IPS DF 4.7 (cell line): ENCODE data around the gene KAT6B.

Source experiments
- DNase-seq: peaks from one replicate; pipeline ENCODE4 v3.0.0-alpha.2; 2013; ENCODE audit warnings: low spot score; ENCODE audit errors: extremely low read depth

The KAT6B gene

GRCh38 chr10:74823791-74824183, 2.6 kb upstream of the KAT6B start:
- no peak for DNase-seq

- DNase-seq: no peak
These were observed 2.1 kb upstream of the KAT6B start for GRCh38 chr10:74824184-74824899.

- DNase-seq: no peak
These were observed 1.5 kb upstream of the KAT6B start for GRCh38 chr10:74824900-74825370.

- no peak for DNase-seq
These were observed 844 bp upstream of the KAT6B start for GRCh38 chr10:74825371-74826141.

- no peak for DNase-seq
These were observed 643 bp downstream of the KAT6B start for GRCh38 chr10:74827045-74827441.

GRCh38 chr10:74827694-74828093, 1.3 kb downstream of the KAT6B start:
- DNase-seq: no peak

- no peak for DNase-seq
These were observed 2.5 kb downstream of the KAT6B start for GRCh38 chr10:74828946-74829345.

- DNase-seq: no peak
These were observed 5.2 kb downstream of the KAT6B start for GRCh38 chr10:74831518-74832120.

GRCh38 chr10:74835963-74836362, 9.6 kb downstream of the KAT6B start:
- DNase-seq: no peak

GRCh38 chr10:74836877-74837276, 10.5 kb downstream of the KAT6B start:
- no peak for DNase-seq

GRCh38 chr10:74837743-74838142, 11.3 kb downstream of the KAT6B start:
- no peak for DNase-seq

- no peak for DNase-seq
These were observed 13.3 kb downstream of the KAT6B start for GRCh38 chr10:74839708-74840107.

GRCh38 chr10:74841265-74841973, 15.0 kb downstream of the KAT6B start:
- no peak for DNase-seq

- no peak for DNase-seq
These were observed 16.0 kb downstream of the KAT6B start for GRCh38 chr10:74842301-74842954.

GRCh38 chr10:74846958-74847357, 20.6 kb downstream of the KAT6B start:
- no peak for DNase-seq

GRCh38 chr10:74851831-74852230, 25.4 kb downstream of the KAT6B start:
- DNase-seq: no peak

- no peak for DNase-seq
These were observed 26.0 kb downstream of the KAT6B start for GRCh38 chr10:74852381-74852780.

GRCh38 chr10:74854610-74855009, 28.2 kb downstream of the KAT6B start:
- no peak for DNase-seq

GRCh38 chr10:74855027-74855426, 28.6 kb downstream of the KAT6B start:
- no peak for DNase-seq

- DNase-seq: no peak
These were observed 29.0 kb downstream of the KAT6B start for GRCh38 chr10:74855439-74855838.

- no peak for DNase-seq
These were observed 30.5 kb downstream of the KAT6B start for GRCh38 chr10:74856940-74857339.
